DND-41 (cell line): ENCODE results near the gene DDX31.

Source experiments
- EZH2 ChIP-seq: IDR thresholded peaks from 3 replicates; pipeline ENCODE4 v1.6.1; 2012; ENCODE audit warnings: borderline replicate concordance, low read depth, mild to moderate bottlenecking, moderate library complexity, low read length, inconsistent platforms; ENCODE audit not compliant: severe bottlenecking
- TF ChIP-seq, protein P1 (sequence below): IDR thresholded peaks from 2 replicates; pipeline ENCODE4 v1.5.1; 2012; ENCODE audit warnings: borderline replicate concordance, low read length, moderate library complexity, mild to moderate bottlenecking; ENCODE audit not compliant: poor library complexity, severe bottlenecking; ENCODE audit errors: extremely low read depth

DNA sequence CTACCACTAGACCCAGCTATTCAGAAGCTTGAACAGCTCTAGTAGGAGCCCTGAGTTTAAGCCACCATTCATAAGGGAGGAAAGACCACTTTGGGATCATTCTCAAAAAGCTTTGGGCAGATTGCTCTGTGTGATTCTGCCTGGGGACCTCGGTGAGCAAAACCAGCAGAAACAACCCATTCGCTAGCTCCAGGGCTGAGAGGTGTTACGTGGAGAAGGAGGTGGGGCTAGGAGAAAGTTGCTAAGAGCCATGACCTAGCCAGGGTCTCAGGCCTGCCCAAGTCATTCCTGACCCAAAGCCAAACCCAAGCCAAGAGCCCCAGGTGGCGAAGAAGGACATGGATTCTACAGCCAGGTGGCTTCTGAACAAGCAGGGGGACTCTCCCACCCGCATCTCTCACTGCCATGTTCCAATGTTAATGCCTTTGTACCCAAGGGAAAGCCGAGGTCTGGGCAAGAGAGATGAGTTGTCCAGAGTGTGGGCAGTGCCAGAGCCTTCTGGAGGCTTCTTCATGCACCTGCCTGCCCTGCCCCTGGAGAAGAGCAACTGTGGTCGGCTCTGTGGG lies 91.3 kb downstream of the DDX31 start:
- TF ChIP-seq, protein P1, sequence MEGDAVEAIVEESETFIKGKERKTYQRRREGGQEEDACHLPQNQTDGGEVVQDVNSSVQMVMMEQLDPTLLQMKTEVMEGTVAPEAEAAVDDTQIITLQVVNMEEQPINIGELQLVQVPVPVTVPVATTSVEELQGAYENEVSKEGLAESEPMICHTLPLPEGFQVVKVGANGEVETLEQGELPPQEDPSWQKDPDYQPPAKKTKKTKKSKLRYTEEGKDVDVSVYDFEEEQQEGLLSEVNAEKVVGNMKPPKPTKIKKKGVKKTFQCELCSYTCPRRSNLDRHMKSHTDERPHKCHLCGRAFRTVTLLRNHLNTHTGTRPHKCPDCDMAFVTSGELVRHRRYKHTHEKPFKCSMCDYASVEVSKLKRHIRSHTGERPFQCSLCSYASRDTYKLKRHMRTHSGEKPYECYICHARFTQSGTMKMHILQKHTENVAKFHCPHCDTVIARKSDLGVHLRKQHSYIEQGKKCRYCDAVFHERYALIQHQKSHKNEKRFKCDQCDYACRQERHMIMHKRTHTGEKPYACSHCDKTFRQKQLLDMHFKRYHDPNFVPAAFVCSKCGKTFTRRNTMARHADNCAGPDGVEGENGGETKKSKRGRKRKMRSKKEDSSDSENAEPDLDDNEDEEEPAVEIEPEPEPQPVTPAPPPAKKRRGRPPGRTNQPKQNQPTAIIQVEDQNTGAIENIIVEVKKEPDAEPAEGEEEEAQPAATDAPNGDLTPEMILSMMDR = no peak
- TF ChIP-seq EZH2 = no peak
